GM12892 (cell line): Measurements from ENCODE around the gene DLG5.

Experiments used
- POLR2A ChIP-seq: IDR thresholded peaks from 2 replicates; pipeline ENCODE4 v1.6.1; 2011; ENCODE audit warnings: low read depth, low read length, control low read depth
- POLR2AphosphoS5 ChIP-seq: IDR thresholded peaks from 2 replicates; pipeline ENCODE4 v1.6.1; 2011; ENCODE audit warnings: low read depth, low read length, control low read depth
- TAF1 ChIP-seq: IDR thresholded peaks from 2 replicates; pipeline ENCODE4 v1.6.1; 2011; ENCODE audit warnings: low read depth, mild to moderate bottlenecking, control low read depth, low read length, borderline replicate concordance

GRCh38 chr10:77874872-77875271, 51.7 kb downstream of the DLG5 start:
- TF ChIP-seq POLR2A (no peak), TAF1 (no peak), POLR2AphosphoS5 (no peak)
